ENCODE measurements around the gene SLC45A3.
"Not testable (repeated sequence)": the region's sequence is repeated elsewhere in the genome, so short reads cannot be mapped to it uniquely, and the experiment has no call there.

SLC45A3 gene, protein sequence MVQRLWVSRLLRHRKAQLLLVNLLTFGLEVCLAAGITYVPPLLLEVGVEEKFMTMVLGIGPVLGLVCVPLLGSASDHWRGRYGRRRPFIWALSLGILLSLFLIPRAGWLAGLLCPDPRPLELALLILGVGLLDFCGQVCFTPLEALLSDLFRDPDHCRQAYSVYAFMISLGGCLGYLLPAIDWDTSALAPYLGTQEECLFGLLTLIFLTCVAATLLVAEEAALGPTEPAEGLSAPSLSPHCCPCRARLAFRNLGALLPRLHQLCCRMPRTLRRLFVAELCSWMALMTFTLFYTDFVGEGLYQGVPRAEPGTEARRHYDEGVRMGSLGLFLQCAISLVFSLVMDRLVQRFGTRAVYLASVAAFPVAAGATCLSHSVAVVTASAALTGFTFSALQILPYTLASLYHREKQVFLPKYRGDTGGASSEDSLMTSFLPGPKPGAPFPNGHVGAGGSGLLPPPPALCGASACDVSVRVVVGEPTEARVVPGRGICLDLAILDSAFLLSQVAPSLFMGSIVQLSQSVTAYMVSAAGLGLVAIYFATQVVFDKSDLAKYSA

DNA sequence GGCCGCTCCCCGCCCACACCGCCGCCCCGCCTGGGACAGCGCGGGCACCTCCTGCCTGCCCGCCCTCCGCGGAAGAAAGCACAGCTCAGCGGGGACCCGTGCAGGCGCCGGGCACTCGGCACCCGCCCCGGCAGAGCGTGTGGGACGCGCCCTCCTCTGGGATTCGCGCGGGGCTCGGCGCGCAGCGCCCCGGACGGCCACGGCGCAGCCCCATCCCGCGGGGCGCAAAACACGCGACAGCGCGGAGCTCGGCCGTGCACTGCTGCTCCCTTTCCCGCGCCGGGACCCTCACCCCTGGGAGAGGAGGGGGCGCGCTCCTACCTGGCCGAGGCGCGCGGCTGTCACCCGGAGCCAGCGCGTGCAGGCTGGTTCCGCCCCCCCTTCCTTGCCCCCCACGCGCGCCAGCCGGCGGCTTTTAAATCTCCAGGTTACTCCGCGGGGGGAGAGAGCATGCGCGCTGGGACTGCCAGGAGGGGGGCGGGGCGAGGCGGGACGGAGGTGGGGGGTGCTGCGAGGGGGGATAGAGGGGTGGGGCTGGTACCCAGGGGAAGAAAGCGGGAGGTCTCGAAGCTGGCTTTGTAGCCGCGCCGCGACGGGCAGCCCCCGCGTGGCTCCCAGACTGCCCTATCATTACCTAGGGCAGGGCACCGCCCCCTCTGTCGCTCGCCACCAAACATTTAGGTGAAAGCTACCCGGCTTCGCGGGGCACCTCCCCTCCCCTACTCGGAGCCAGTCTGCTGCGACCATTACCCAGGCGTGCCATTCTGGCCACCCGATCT, at the start of gene SLC45A3:
Gene SLC45A3, minus strand, starts transcription at position 437 of the 779 bp plus-strand sequence. CDS start 15,853 bp downstream, outside the sequence.
- Mint-ChIP-seq H3K9me3 (no peaks in the 10 kb centered on the region), H3K36me3 (peaks cover 0 to 2% of the 10 kb centered on the region in 2 donors), H3K4me3 (peak within 1 kb of the TSS; percentile 79 to 88), H3K27ac (peak within 1 kb of the TSS; percentile 88), H3K4me1 (peaks cover 35 to 55% of the 10 kb centered on the region in 2 donors), H3K27me3 (no peaks in the 10 kb centered on the region)
- DNase-seq (no peak), ATAC-seq (replicated peaks) (peak; percentile 80 to 81)

GRCh38 chr1:205726619-205727125, 46.4 kb upstream of the SLC45A3 start:
- Mint-ChIP-seq H3K27me3 (no peaks in the 10 kb centered on the region), H3K9me3 (no peaks in the 10 kb centered on the region), H3K27ac (no peak overlapping the region), H3K4me3 (no peak overlapping the region), H3K4me1 (peaks cover 1 to 7% of the 10 kb centered on the region in 2 donors), H3K36me3 (peaks cover 20 to 25% of the 10 kb centered on the region in 2 donors)
- no peak for DNase-seq
- ATAC-seq (replicated peaks) = no peak

- no peak for ATAC-seq (replicated peaks)
- H3K36me3 Mint-ChIP-seq = peaks cover 22 to 27% of the 10 kb centered on the region in 2 donors
- no peaks in the 10 kb centered on the region for H3K9me3 Mint-ChIP-seq
- H3K4me1 Mint-ChIP-seq = peaks cover 1 to 4% of the 10 kb centered on the region in 2 donors
- no peak for DNase-seq
- no peaks in the 10 kb centered on the region for H3K27me3 Mint-ChIP-seq
- no peak overlapping the region for H3K4me3 Mint-ChIP-seq
- H3K27ac Mint-ChIP-seq = no peak overlapping the region
These were observed 45.2 kb upstream of the SLC45A3 start for GRCh38 chr1:205725514-205725913.

GRCh38 chr1:205720740-205721139, 40.4 kb upstream of the SLC45A3 start:
- not testable (repeated sequence) for H3K27me3 Mint-ChIP-seq; H3K9me3 Mint-ChIP-seq; DNase-seq; ATAC-seq (replicated peaks); H3K4me1 Mint-ChIP-seq; H3K4me3 Mint-ChIP-seq; H3K27ac Mint-ChIP-seq
- peaks cover 30 to 50% of the 10 kb centered on the region in 2 donors for H3K36me3 Mint-ChIP-seq

DNA sequence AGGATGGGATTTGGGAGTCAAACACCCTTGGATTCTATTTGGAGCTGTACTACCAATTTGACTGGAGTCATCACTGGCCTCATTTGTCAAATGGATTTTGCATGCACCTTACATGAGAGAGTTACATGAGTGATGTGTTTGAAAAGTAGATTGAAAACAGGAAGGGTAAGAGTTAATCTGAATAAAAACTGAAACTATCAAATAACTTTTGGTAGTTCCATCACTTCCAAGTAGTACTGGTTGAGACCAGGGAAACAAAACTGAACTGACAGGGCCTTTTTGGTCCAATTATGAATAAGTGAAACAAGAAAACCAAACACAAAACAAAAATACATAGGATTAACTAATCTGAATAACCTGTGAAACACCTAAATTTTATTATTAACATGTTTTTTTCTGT, 39.5 kb upstream of the SLC45A3 start:
- Mint-ChIP-seq H3K4me3 (no peak overlapping the region), H3K36me3 (peaks cover 38 to 55% of the 10 kb centered on the region in 2 donors), H3K4me1 (peaks cover 4 to 10% of the 10 kb centered on the region in 2 donors), H3K9me3 (no peaks in the 10 kb centered on the region), H3K27me3 (no peaks in the 10 kb centered on the region), H3K27ac (no peak overlapping the region)
- ATAC-seq (replicated peaks) = no peak
- no peak for DNase-seq

DNA sequence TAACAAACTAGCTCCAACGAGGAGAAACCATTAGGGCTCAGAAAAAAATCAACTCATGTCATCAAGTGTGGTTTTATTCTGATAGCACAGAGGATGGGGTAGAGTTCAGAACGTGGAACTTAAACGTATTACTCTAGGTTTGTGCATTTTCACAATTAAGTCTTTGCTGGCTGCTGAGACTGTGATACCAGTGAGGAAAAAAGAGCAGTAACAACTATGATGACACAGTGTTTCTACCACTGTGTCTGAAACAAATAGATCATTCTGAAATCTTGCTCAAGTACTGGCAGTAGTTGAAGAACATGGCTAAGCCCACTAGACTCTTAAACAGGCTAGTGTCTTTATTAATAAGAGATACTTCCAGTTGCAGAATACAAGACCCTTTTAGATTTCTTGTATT, 38.7 kb upstream of the SLC45A3 start:
- no peak for ATAC-seq (replicated peaks)
- Mint-ChIP-seq H3K9me3 (no peaks in the 10 kb centered on the region), H3K4me3 (no peak overlapping the region), H3K4me1 (peaks cover 11 to 12% of the 10 kb centered on the region in 2 donors), H3K27me3 (no peaks in the 10 kb centered on the region), H3K36me3 (peaks cover 38 to 59% of the 10 kb centered on the region in 2 donors), H3K27ac (no peak overlapping the region)
- no peak for DNase-seq

DNA sequence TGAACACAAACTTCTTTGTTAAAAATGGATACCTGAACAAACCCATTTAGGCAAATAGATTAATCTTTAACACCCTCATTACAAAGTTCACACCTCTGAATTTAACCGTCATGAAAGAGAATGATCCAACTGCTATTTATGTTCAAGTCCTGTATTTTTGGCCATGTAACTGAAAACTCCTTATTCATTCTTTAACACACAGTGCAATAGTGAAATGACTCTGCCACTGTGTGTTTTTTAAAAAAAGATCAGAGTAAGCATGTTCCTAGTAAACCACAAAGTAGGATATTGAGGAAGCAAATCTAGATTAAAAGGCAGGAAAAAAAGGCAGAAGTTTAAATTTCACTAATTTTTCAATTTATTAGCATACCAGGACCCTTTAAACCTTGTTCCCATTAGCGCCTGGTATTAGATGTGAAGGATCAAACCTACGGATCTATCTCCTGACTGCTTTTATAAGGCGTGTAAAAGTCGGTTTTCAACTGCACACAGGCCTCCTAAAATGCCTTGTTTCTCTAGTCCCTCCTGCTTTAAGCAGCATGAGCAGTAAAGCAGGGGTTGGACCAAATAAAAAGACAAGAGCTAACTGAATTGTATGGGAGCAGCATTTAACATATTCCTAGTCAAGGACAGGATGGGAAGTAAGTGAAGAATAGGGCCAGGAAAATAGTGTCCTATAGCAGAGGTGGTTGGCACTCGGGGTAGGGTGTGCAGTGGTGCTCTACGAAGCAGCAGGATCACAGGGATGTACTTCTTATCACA, 36.2 kb upstream of the SLC45A3 start:
- peaks cover 15 to 16% of the 10 kb centered on the region in 2 donors for H3K4me1 Mint-ChIP-seq
- H3K36me3 Mint-ChIP-seq = peaks cover 30 to 51% of the 10 kb centered on the region in 2 donors
- DNase-seq = no peak
- no peaks in the 10 kb centered on the region for H3K27me3 Mint-ChIP-seq
- no peak for ATAC-seq (replicated peaks)
- no peak overlapping the region for H3K4me3 Mint-ChIP-seq
- no peaks in the 10 kb centered on the region for H3K9me3 Mint-ChIP-seq
- H3K27ac Mint-ChIP-seq = no peak overlapping the region

DNA sequence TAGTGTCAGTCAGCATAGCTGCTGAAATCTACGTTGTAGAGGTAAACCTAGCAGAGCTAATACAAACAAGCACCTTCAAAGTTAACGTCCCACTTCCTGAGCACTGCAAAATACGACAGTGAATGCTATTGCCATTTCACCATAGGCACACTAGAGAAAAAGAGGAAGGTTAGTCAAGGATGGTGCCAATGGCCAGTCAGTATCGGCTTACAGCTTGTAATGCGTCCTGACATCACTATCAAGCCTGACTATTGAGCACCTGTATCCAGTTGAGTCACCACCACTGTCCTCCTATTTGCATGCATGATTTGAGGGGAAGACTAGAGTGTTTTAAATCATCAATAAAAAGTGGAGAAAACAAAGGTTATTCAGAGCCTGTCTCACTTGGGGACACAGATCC, 35.3 kb upstream of the SLC45A3 start:
- ATAC-seq (replicated peaks) (peak in 1 of 2 donors; percentile 12), DNase-seq (no peak)
- Mint-ChIP-seq H3K27me3 (no peaks in the 10 kb centered on the region), H3K36me3 (peaks cover 30 to 49% of the 10 kb centered on the region in 2 donors), H3K27ac (no peak overlapping the region), H3K4me3 (no peak overlapping the region), H3K9me3 (no peaks in the 10 kb centered on the region), H3K4me1 (peaks cover 21 to 24% of the 10 kb centered on the region in 2 donors)

- no peaks in the 10 kb centered on the region for H3K9me3 Mint-ChIP-seq
- no peak overlapping the region for H3K4me3 Mint-ChIP-seq
- H3K36me3 Mint-ChIP-seq = peaks cover 27 to 44% of the 10 kb centered on the region in 2 donors
- peaks cover 22 to 26% of the 10 kb centered on the region in 2 donors for H3K4me1 Mint-ChIP-seq
- no peaks in the 10 kb centered on the region for H3K27me3 Mint-ChIP-seq
- peak overlapping the region; percentile 31 for H3K27ac Mint-ChIP-seq
- DNase-seq (no peak), ATAC-seq (replicated peaks) (no peak)
These were observed 34.6 kb upstream of the SLC45A3 start for GRCh38 chr1:205714906-205715246.

GRCh38 chr1:205714190-205714905, 34.0 kb upstream of the SLC45A3 start:
- Mint-ChIP-seq H3K4me3 (no peak overlapping the region), H3K9me3 (no peaks in the 10 kb centered on the region), H3K4me1 (peaks cover 22 to 26% of the 10 kb centered on the region in 2 donors), H3K36me3 (peaks cover 22 to 39% of the 10 kb centered on the region in 2 donors), H3K27me3 (no peaks in the 10 kb centered on the region), H3K27ac (peak overlapping the region; percentile 47)
- ATAC-seq (replicated peaks) (no peak), DNase-seq (no peak)

GRCh38 chr1:205711105-205712048, 31.1 kb upstream of the SLC45A3 start:
- Mint-ChIP-seq H3K36me3 (peaks cover 14 to 39% of the 10 kb centered on the region in 2 donors), H3K27ac (peak overlapping the region; percentile 37), H3K4me3 (no peak overlapping the region), H3K4me1 (peaks cover 24 to 35% of the 10 kb centered on the region in 2 donors), H3K9me3 (no peaks in the 10 kb centered on the region), H3K27me3 (no peaks in the 10 kb centered on the region)
- DNase-seq (peak; percentile 50), ATAC-seq (replicated peaks) (peak; percentile 95 to 96)

- Mint-ChIP-seq H3K36me3 (peaks cover 12 to 35% of the 10 kb centered on the region in 2 donors), H3K9me3 (no peaks in the 10 kb centered on the region), H3K27ac (peak overlapping the region; percentile 49), H3K4me3 (no peak overlapping the region), H3K4me1 (peaks cover 21 to 37% of the 10 kb centered on the region in 2 donors), H3K27me3 (no peaks in the 10 kb centered on the region)
- no peak for ATAC-seq (replicated peaks)
- no peak for DNase-seq
These were observed 30.1 kb upstream of the SLC45A3 start for GRCh38 chr1:205710201-205711062.

Data from stimulated activated naive B cell treated with anti-CD40 and anti-IgM and Interleukin-4, amounts not matched to agents 10 μg/mL and 1 μg/mL and 100 μg/mL, for 72 hours (primary cell).